ENCODE data around the gene ASPDH.

ASPDH gene

GRCh38 chr19:50513746-50514345 lies at the start of gene ASPDH:
ASPDH (minus strand) TSS chr19:50513913; CDS start chr19:50513823, 90 bp downstream.
- no peak for DNase-seq

- DNase-seq: no peak
Measured at GRCh38 chr19:50562996-50563395, 49.3 kb upstream of the ASPDH start.

GRCh38 chr19:50562329-50562728 lies 48.6 kb upstream of the ASPDH start:
- DNase-seq: no peak

GRCh38 chr19:50559636-50560035 lies 45.9 kb upstream of the ASPDH start:
- no peak for DNase-seq

- no peak for DNase-seq
Measured at GRCh38 chr19:50558449-50558848, 44.7 kb upstream of the ASPDH start.

GRCh38 chr19:50558039-50558438 lies 44.3 kb upstream of the ASPDH start:
- DNase-seq: no peak

- DNase-seq: no peak
Measured at GRCh38 chr19:50557009-50557613, 43.4 kb upstream of the ASPDH start.

GRCh38 chr19:50556282-50557008 lies 42.7 kb upstream of the ASPDH start:
- peak; percentile 77 for DNase-seq

GRCh38 chr19:50555450-50556281 lies 42.0 kb upstream of the ASPDH start:
- no peak for DNase-seq

GRCh38 chr19:50555033-50555432 lies 41.3 kb upstream of the ASPDH start:
- DNase-seq: no peak

GRCh38 chr19:50554212-50554611 lies 40.5 kb upstream of the ASPDH start:
- no peak for DNase-seq

- no peak for DNase-seq
Measured at GRCh38 chr19:50553134-50553703, 39.5 kb upstream of the ASPDH start.

GRCh38 chr19:50552540-50552939 lies 38.8 kb upstream of the ASPDH start:
- no peak for DNase-seq

- DNase-seq: no peak
Measured at GRCh38 chr19:50551715-50552187, 38.0 kb upstream of the ASPDH start.

- DNase-seq: no peak
Measured at GRCh38 chr19:50551034-50551714, 37.5 kb upstream of the ASPDH start.

GRCh38 chr19:50550594-50550966 lies 36.9 kb upstream of the ASPDH start:
- no peak for DNase-seq

- no peak for DNase-seq
Measured at GRCh38 chr19:50549927-50550593, 36.3 kb upstream of the ASPDH start.

- no peak for DNase-seq
Measured at GRCh38 chr19:50549059-50549926, 35.6 kb upstream of the ASPDH start.

- no peak for DNase-seq
Measured at GRCh38 chr19:50548191-50549058, 34.7 kb upstream of the ASPDH start.

All from activated naive CD4-positive, alpha-beta T cell treated with Interleukin-2 at 50 U/mL for 16 hours (primary cell).